Measurements from ENCODE around the gene MLLT6.

The MLLT6 gene

GRCh38 chr17:38731526-38732294, 26.6 kb downstream of the MLLT6 start:
- peaks cover 25% of the 10 kb centered on the region for H3K4me1 ChIP-seq (ENCODE audit: low read depth, poor library complexity, severe bottlenecking)

DNA sequence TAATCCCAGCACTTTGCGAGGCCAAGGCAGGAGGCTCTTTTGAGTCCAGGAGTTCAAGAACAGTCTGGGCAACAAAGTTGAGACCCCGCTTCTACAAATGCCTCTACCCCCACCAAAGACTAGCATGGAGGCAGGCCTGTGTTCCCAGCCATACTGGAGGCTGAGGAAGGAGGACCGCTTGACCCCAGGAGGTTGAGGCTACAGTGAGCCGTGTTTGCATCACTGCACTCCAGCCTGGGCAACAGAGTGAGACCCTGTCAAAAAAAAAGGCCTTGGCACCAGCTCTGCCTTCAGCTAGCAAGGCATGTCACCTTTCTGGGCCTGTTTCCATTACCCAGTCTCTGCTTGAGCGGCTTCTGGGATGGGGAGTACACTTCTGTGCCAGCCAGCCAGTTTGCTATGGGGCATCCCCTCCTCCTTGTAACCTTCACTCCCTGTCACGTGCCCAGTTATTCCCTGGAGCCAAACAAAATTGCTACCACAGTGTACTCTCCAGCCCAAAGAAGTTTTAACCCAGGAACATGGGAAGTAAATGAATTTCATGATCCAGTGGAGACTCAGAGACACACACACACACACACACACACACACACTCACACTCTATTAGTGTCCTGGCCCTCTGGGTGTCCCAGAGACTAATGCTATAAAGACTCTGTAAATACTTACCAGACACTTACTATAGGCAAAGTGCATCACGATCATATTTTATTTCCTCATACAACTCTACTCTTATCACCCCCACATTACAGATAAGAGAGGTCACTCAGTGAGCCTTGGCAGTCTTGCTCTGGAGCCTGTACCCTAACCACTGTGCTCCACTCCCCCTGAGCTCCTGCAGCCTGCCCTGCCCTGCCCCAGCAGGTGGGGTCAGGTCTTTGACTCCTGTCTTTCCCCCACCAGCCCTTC, 27.6 kb downstream of the MLLT6 start:
- H3K36me3 ChIP-seq (ENCODE audit: insufficient read depth) = no peaks in the 10 kb centered on the region

More at GRCh38 chr17:38731526-38732294, 26.6 kb downstream of the MLLT6 start:
- H3K9ac ChIP-seq = peak overlapping the region; percentile 83; the same call in 1 of the 2 replicates
- H4K20me1 ChIP-seq (ENCODE audit: insufficient read depth) = no peaks in the 10 kb centered on the region
- no peak overlapping the region for H3K4me3 ChIP-seq (IDR thresholded peaks at IDR 0.05; ENCODE audit: insufficient read depth, low read depth, low read length)
- H2AFZ ChIP-seq (ENCODE audit: low read depth) = no peak overlapping the region
- H3K79me2 ChIP-seq (ENCODE audit: insufficient read depth, low read depth) = peaks cover 12% of the 10 kb centered on the region; the same call in 1 of the 2 replicates
- peak overlapping the region; percentile 94; the same call in 1 of the 2 replicates for H3K4me2 ChIP-seq
- no peaks in the 10 kb centered on the region for H3K36me3 ChIP-seq (ENCODE audit: insufficient read depth)
- TF ChIP-seq, protein P1, sequence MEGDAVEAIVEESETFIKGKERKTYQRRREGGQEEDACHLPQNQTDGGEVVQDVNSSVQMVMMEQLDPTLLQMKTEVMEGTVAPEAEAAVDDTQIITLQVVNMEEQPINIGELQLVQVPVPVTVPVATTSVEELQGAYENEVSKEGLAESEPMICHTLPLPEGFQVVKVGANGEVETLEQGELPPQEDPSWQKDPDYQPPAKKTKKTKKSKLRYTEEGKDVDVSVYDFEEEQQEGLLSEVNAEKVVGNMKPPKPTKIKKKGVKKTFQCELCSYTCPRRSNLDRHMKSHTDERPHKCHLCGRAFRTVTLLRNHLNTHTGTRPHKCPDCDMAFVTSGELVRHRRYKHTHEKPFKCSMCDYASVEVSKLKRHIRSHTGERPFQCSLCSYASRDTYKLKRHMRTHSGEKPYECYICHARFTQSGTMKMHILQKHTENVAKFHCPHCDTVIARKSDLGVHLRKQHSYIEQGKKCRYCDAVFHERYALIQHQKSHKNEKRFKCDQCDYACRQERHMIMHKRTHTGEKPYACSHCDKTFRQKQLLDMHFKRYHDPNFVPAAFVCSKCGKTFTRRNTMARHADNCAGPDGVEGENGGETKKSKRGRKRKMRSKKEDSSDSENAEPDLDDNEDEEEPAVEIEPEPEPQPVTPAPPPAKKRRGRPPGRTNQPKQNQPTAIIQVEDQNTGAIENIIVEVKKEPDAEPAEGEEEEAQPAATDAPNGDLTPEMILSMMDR (conservative IDR thresholded peaks at IDR 0.05; ENCODE audit: low read depth, low read length) = no peak
- H3K27me3 ChIP-seq (ENCODE audit: insufficient read depth, low read depth) = no peaks in the 10 kb centered on the region
- H3K27ac ChIP-seq = no peak overlapping the region

GRCh38 chr17:38733282-38733981, 28.4 kb downstream of the MLLT6 start:
- Histone ChIP-seq H3K36me3 (ENCODE audit: insufficient read depth) (no peaks in the 10 kb centered on the region), H3K27ac (no peak overlapping the region), H4K20me1 (ENCODE audit: insufficient read depth) (no peaks in the 10 kb centered on the region), H3K4me2 (no peak overlapping the region), H2AFZ (ENCODE audit: low read depth) (no peak overlapping the region), H3K9ac (no peak overlapping the region), H3K4me1 (ENCODE audit: low read depth, poor library complexity, severe bottlenecking) (peaks cover 25% of the 10 kb centered on the region), H3K79me2 (ENCODE audit: insufficient read depth, low read depth) (peaks cover 12% of the 10 kb centered on the region; the same call in 1 of the 2 replicates), H3K4me3 (IDR thresholded peaks at IDR 0.05; ENCODE audit: insufficient read depth, low read depth, low read length) (no peak overlapping the region), H3K27me3 (ENCODE audit: insufficient read depth, low read depth) (no peaks in the 10 kb centered on the region)
- TF ChIP-seq, protein P1 (conservative IDR thresholded peaks at IDR 0.05; ENCODE audit: low read depth, low read length) = no peak

More for the DNA sequence above, 27.6 kb downstream of the MLLT6 start:
- Histone ChIP-seq H3K4me2 (no peak overlapping the region), H3K4me1 (ENCODE audit: low read depth, poor library complexity, severe bottlenecking) (peaks cover 25% of the 10 kb centered on the region), H3K9ac (no peak overlapping the region), H4K20me1 (ENCODE audit: insufficient read depth) (no peaks in the 10 kb centered on the region), H2AFZ (ENCODE audit: low read depth) (no peak overlapping the region), H3K79me2 (ENCODE audit: insufficient read depth, low read depth) (peaks cover 12% of the 10 kb centered on the region; the same call in 1 of the 2 replicates), H3K4me3 (IDR thresholded peaks at IDR 0.05; ENCODE audit: insufficient read depth, low read depth, low read length) (no peak overlapping the region), H3K27me3 (ENCODE audit: insufficient read depth, low read depth) (no peaks in the 10 kb centered on the region), H3K27ac (no peak overlapping the region)
- TF ChIP-seq, protein P1 (conservative IDR thresholded peaks at IDR 0.05; ENCODE audit: low read depth, low read length) = no peak

Data from KMS-11 (cell line).